GM12874 (cell line): ENCODE data around the gene CDH13.

Experiments
- TF ChIP-seq, protein P1 (sequence below): IDR thresholded peaks from 2 replicates; pipeline ENCODE4 v1.5.1; 2011; ENCODE audit warnings: low read depth, mild to moderate bottlenecking, control low read depth, low read length, moderate library complexity; ENCODE audit not compliant: insufficient read depth

The CDH13 gene

DNA sequence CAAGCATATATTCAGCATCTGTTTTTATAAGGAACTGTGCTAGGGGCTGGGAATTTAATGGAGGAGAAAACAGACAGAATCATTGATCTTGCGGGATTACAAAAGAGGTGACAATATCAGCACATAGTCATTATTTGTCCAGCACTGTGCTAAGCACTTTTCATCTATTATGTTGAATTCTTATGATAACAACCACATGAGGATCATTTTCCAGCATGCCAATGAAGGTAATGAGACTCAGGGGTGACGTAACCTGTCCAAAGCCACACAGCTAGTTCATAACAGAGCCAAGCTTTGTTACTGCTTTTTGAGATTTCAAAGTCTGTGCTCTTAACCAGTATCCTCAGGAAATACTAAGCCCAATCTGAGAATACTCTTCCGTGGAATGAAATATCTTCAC, 503.3 kb downstream of the CDH13 start:
- TF ChIP-seq, protein P1, sequence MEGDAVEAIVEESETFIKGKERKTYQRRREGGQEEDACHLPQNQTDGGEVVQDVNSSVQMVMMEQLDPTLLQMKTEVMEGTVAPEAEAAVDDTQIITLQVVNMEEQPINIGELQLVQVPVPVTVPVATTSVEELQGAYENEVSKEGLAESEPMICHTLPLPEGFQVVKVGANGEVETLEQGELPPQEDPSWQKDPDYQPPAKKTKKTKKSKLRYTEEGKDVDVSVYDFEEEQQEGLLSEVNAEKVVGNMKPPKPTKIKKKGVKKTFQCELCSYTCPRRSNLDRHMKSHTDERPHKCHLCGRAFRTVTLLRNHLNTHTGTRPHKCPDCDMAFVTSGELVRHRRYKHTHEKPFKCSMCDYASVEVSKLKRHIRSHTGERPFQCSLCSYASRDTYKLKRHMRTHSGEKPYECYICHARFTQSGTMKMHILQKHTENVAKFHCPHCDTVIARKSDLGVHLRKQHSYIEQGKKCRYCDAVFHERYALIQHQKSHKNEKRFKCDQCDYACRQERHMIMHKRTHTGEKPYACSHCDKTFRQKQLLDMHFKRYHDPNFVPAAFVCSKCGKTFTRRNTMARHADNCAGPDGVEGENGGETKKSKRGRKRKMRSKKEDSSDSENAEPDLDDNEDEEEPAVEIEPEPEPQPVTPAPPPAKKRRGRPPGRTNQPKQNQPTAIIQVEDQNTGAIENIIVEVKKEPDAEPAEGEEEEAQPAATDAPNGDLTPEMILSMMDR: no peak

GRCh38 chr16:83134638-83135037, 507.9 kb downstream of the CDH13 start:
- TF ChIP-seq, protein P1: no peak

- TF ChIP-seq, protein P1: no peak
Measured at GRCh38 chr16:83136419-83136818, 509.6 kb downstream of the CDH13 start.

- TF ChIP-seq, protein P1: no peak
Measured at GRCh38 chr16:83136924-83137323, 510.2 kb downstream of the CDH13 start.

DNA sequence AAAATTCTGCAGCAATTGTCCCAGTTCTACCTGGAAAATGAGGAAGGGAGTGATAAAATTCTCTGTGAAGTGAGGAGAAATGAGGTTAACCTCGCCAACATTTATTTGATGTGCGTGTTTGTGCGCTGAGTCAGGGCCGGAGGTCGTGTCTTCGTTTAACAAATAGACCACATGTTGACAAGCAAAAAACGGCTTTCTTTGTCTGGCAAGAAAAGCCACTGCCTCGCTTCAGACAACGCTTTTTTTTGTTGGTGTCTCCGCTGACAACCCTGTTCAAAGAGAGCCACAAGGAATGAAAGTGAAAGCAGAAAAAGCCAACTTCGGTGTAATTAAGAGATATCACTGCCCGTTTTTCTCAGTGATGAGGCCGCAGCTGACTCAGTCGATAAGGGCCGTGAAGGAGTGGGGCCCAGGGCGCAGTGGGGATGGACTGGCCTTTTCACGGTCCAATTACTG, 510.6 kb downstream of the CDH13 start:
- TF ChIP-seq, protein P1: no peak

GRCh38 chr16:83137894-83138293, 511.1 kb downstream of the CDH13 start:
- TF ChIP-seq, protein P1: no peak

GRCh38 chr16:83138512-83138911, 511.7 kb downstream of the CDH13 start:
- TF ChIP-seq, protein P1: no peak
